NCI-H2196 treated with DMSO at 0.1 percent for 48 hours (cell line): Measurements from ENCODE around the gene S100A5.
"Not testable (repeated sequence)": the region's sequence is repeated elsewhere in the genome, so short reads cannot be mapped to it uniquely, and the experiment has no call there.

ENCODE experiments used
- DNase-seq: peaks from one replicate; lab custom pipeline; 2025; ENCODE audit not compliant: unreplicated experiment; lab: John Stamatoyannopoulos, UW

S100A5 gene

DNA sequence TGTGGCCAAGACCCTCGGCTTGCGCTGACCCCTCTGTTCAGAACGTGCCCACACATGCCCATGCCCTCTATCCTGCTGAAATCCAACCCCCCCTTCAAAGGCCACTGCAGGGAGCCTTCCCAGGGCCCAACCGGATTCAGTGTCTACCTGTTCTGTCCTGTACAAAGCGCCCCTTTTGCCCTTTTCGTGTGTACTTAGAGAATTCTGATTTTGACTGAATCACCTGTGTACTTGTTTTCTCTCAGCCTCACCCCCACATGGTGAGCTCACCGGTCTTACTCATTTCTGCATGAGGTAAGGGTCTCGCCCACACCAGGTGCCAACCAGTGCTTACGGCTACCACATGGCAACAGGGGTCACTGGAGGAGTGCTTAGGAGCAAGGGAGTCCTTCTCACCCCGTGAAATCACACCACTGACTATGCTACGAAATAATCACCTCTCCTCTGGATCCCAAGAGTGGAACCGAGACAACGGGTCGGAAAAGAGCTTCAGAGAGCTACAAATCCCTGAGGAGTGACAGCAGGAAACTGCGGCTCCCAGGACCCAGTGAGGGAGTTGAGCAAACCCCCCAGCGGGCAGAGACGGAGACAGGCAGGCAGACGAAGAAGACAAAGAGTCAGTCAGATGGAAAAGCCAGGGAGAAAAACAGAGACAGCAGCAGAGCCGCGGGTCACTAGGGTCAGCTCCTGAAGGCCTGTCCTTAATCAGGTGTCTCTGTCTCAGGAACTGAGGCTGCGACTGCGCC is 27.1 kb upstream of the S100A5 start:
- DNase-seq, result no peak

DNA sequence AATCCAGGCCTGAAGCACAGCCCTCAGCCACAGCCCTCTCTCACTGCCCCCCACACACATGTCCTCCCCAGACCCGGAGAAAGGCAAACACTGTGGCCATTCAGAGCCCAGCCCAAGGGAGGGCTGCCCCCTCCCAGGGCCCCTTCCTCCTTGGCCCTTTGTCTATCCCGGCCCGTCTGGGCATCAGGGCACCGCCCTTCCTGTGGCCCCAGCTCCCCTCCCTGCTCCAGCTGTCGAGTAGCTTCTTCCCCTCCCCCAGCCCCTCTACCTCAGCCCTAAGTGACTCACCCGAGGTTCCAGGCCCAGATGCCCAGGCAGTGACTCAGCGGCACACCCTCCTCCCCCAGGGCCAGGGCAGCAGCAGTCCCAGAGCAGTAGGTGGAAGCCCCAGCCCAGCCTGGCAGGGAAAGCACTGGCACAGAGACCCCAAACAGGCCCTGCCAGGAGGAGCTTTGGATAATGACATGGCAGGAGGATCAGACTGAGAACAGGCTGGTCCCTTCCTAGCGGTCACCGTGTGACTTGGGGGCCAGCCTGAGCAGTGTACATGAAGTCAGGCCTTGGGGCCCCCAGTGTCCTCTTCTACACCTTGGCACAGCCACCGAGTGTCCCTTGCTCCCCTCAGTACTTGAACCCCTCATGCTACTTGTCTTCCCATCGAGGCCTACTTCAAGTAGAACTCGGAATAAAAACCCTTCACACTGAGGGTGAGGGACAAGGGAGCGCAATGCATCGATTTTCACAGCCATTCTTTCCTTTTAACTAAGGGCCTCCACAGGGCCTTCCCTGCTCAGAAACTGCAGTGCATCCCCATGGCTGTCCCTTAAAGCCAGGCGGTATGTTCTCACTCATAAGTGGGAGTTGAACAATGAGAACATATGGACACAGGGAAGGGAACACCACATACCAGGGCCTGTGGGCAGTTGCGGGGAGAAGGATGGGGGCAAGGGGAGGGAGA is 26.0 kb upstream of the S100A5 start:
- DNase-seq, result peak; percentile 94

GRCh38 chr1:153565529-153566374 is 25.0 kb upstream of the S100A5 start, which contains the start of gene S100A2:
Gene S100A2, minus strand, starts transcription at chr1:153565844. Its CDS starts 1,967 bp downstream, at chr1:153563877.
- DNase-seq, result no peak

DNA sequence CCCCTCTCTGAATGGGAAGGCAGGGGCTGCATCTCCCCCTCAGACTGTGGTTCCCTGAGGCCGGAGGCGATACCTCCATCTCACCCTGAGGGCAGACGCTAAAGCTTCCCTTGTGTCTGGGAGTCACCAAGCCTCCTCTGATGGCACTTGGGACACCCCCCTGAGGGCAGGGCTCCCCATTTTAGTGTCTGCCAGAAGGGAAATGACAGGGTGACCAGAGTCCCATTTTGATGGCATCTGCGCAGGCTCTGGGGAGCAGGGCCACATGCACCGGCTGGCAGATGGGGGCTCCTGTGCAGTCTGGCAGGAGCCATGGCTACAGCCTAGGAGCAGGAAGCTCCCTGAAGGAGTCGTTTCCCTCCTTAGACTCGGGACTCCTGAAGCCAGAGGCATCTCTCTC is 23.3 kb upstream of the S100A5 start:
- DNase-seq, result no peak

- DNase-seq, result no peak
These were observed 22.8 kb upstream of the S100A5 start for GRCh38 chr1:153563483-153563901.

DNA sequence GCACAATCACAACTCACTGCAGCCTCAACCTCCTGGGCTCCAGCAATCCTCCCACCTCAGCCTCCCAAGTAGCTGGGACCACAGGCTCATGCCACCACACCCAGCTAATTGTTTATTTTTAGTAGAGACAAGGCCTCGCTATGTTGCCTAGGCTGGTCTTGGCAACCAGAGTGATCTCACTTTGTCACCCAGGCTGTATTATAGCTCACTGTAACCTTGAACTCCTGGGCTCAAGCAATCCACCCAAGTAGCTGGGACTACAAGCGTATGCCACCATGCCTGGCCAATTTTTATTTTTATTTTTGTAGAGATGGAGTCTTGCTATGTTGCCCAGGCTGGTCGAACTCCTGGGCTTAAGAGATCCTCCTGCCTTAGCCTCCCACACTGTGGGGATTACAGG is 21.3 kb upstream of the S100A5 start:
- DNase-seq, result not testable (repeated sequence)

DNA sequence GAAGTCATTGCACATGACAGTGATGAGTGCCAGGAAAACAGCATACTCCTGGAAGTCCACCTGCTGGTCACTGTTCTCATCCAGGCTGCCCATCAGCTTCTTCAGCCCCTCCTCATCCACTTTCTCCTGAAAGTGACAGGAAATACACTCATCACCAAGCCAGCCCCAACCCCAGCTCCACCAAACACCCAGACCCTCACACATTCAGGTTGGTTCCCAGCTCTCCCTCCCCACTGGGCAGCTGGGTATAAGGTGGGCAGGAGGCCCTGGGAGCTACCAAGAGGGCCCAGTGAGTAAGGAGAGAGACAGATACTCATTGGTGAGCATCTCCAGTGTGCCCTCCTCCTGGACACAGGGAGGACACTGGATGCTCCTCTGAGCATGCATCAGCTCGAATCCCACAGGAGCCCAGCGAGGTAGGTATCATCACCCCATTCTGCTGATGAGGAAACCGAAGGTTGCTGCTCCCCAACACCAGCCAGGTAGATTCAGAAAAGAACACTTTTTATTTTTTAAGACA is 20.8 kb upstream of the S100A5 start:
- no peak for DNase-seq

DNA sequence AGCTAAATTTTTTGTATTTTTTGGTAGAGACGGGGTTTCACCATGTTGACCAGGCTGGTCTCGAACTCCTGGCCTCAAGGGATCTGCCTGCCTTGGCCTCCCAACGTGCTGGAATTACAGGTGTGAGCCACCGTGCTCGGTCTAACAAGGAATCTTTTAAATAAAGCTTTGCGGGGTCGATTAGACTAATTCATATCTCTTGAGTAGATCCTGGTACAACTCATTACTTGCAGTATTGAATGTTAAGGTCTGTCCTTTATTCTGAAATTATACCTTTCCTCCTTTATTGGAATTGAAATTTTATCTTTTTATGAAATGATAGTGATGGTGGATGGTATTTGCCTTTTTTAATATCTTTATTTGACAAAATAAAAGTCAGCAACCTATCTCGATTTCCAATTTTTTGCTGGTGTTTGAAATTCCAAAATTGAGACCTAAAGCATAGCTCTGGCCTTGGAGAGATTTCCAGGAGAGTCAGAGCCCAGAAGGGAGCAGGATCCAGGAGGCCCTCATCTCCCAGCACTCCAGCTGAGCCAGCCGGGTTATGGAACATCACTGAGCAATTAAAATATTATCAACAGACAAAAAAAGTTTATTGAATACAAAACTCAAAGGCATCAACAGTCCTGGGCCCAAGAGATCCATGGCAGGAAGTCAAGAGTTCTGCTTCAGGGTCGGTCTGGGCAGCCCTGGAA is 20.2 kb upstream of the S100A5 start:
- DNase-seq, result no peak

- DNase-seq, result no peak
These were observed 19.5 kb upstream of the S100A5 start for GRCh38 chr1:153560241-153560640.

GRCh38 chr1:153557877-153558276 is 17.1 kb upstream of the S100A5 start:
- no peak for DNase-seq

DNA sequence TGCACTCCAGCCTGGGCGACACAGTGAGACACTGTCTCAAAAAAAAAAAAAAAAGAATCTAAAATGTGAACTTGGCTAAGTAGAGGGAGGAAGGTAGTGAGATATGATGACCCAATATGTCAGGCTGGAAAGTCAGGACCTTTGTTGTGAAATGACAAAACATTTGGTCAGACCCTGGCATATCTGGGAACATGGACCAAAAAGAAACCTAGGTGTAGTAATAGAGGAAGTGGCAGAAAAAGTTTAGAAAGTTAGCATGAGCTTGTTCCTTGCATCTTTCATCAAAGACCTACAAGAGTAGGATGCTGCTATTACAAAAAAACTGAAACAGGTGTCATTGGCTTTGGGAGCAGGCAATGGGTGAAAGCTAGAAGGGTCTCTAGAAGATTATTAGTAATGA is 15.6 kb upstream of the S100A5 start:
- DNase-seq, result no peak

DNA sequence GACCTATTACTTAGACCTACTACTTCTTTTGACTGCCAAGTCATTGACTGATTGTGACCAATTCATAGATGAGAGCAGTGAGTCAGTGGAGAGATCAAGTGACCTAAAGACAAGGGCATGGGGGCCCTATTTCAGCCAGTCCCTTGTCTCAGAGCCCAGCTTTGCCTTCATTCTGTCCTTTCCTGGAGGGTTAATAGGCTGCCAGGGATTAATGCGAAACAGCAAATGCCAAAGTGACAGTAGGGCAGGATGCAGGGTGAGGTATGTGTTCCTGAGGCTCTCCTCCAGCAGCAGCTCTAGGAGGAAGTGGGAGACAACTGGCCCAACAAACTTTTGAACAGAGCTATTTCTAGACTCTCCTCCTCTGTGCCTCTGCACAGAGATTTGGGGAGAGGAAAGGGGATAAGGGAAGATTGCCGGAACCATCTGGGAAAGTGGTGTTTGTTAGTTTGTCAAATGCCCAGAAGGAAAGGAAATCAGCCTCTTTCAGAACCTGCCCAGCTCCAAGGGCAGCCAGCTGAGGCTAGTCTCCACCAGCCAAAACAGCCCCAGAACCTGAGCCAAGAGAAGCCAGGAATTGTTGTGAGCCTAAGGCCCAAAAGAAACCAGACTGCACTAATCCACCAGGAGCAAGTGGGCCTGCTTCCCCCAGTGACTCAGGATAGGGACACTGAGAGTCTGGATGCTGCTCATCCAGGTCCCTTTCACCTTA is 13.3 kb upstream of the S100A5 start:
- no peak for DNase-seq

GRCh38 chr1:153553096-153553495 is 12.4 kb upstream of the S100A5 start:
- DNase-seq, result no peak

DNA sequence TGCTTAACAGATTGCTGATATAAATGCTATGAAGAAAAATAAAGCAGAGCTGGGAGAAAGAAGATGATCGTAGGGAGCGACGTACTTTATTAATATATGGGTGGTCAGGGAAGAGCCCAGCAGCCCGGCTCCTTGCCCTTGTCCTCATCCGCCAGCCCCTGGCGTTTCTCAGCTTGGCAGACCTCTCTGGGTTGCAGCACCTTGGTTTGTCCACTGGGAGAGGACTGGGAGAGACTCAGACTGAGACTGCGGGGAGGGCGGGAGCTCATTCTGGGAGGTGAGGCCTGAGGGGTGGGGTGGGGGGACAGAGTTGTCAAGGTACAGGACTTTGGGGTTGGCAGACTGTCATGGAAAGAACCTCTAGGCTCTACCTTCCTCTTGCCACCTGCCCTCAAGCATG is 11.6 kb upstream of the S100A5 start:
- no peak for DNase-seq

- no peak for DNase-seq
These were observed 10.2 kb upstream of the S100A5 start for GRCh38 chr1:153550827-153551500.

DNA sequence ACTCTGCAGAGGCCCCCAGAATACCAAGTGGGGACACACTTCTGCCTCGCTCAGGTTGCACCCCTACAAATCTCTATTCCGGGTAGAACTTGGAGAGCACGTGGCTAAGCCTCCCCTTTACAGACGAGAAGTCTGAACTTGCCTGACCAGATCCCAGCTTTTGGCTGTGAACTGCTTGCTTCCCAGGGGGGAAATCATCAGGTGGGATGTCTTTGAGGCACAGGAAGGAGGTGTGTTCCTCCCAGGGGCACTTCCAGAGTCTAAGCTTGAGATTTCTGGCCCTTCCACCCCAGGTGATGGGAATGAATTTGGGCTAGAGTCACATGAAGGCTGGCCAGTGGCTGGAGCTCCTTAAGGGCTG is 9.6 kb upstream of the S100A5 start:
- no peak for DNase-seq

DNA sequence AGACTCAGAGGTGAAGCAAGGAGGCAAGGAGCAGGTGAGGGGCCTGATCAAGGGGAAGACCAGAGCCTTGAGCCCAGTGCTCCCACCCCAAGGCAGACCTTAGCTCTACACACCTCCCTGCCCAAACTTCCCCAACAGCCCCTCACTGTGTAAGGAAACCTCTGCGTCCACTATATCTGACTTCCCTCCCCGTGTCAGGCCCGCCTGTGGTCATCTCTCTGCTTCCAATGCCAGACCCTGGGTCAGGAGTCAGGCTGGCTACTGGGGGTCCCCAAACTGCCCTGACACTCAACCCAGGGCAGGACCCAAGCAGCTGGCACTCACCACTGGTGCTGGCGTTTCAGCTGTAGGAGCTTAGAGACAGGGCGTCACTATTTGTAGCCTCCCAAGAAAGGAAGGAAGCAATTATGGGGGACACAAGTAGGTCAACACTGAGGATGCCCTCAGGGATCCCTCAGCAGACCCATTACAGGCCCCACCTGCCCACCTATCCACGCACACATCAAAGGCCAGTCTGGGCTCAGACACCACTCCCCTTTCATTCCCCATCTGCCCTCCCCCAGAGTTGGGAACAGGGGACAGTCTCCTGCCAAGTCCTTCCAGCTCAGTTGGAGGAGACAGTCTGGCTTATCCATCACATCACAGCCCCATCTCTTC is 9.1 kb upstream of the S100A5 start:
- no peak for DNase-seq
